ENCODE measurements around the gene LARP7. TPM values are rescaled to one million over a fixed set of nuclear protein-coding genes. Genes with fewer than 3 reads are reported as not detected.

LARP7 gene
- total RNA-seq = 37.3 and 48.1 TPM in 2 replicates

DNA sequence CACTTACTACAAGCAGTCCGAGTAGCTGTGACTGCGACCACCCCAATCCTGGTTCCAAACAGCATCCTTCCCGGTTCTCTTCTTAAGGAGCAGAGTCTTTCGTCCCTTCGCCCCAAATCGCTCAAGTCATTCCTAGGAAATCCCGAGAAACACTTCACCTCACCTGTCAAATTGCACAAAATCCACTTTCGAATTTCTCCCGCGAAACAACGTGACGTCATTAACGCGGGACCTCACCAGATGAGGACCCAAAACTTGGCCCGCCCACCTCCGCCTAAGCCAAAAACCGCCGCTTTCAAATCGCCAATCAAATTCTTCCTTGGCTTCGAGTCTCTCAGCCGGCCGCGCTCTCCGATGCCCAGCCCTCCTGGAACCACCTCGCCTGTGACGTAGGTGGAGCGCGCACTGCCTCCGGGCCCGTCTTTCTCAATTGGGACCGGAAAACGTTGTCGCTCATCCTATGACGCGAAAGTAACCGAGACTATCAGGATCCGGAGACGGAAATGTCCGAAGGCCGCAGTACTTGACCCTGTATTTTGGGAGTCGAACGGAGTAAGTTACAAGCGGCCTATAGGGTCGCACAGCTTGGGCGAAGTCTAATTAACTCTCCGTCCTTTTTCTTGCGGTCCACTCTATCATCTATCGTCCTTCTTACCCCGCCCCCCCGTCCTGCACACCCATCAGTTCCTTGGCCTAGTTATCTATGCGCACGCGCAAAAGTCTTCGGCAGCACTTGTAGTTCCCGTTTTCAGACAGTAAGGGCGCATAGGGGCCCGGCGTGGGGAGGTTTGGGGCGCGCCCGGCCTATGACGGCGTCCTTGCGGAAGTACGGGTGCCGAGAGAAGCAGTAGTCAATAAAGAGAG lies at the start of gene LARP7, which contains the start of gene ZGRF1:
LARP7 (plus strand) TSS at position 456 of the 864 bp plus-strand sequence. CDS start 7,527 bp downstream, outside the sequence.
ZGRF1 (minus strand) TSS at position 222 of the 864 bp plus-strand sequence. CDS start 3,733 bp downstream, outside the sequence.

Other genes starting within 250 kb of the LARP7 start
- gene NEUROG2, start 121.0 kb upstream of the LARP7 start, total RNA-seq = not detected in 2 replicates
- gene ZGRF1, start 234 bp upstream of the LARP7 start, total RNA-seq = 7.5 and 10.7 TPM in 2 replicates

Data from aortic smooth muscle cell (primary cell).